Right ventricle myocardium superior (tissue), 1 donor: ENCODE measurements around the gene DGKE. TPM values are rescaled to one million over a fixed set of nuclear protein-coding genes. Genes with fewer than 3 reads are reported as not detected.

Experiments
- ATAC-seq: fragments of 200-7000 bp; cut with Tn5 transposase; one replicate; pipeline ENCODE4 v1.9.1; 2020; ENCODE audit warnings: mild to moderate bottlenecking; ENCODE audit not compliant: poor library complexity
- DNase-seq: peaks from one replicate; pipeline ENCODE4 v3.0.0-alpha.2; 2020
- intact Hi-C: fragments of 100-400 bp; cut with DNase I; formaldehyde crosslinking; loops from one replicate; pipeline ENCODE4 v1.11.2; 2022
- total RNA-seq: library from RNA; stranded (reverse); fragmentation: NEBNext Ultra II Directional; extraction: Animal tissue kit (Norgen Biotek cat#: 25700); gene quantifications from one replicate; pipeline ENCODE4 v1.2.1, GENCODE V29; 2021
- donor health status: DM: no; HTN: yes; CAD: no; lungs with severe emphysema.

Gene DGKE
- total RNA-seq, 1 donor from 2014 or later: 3.0 TPM

DNA sequence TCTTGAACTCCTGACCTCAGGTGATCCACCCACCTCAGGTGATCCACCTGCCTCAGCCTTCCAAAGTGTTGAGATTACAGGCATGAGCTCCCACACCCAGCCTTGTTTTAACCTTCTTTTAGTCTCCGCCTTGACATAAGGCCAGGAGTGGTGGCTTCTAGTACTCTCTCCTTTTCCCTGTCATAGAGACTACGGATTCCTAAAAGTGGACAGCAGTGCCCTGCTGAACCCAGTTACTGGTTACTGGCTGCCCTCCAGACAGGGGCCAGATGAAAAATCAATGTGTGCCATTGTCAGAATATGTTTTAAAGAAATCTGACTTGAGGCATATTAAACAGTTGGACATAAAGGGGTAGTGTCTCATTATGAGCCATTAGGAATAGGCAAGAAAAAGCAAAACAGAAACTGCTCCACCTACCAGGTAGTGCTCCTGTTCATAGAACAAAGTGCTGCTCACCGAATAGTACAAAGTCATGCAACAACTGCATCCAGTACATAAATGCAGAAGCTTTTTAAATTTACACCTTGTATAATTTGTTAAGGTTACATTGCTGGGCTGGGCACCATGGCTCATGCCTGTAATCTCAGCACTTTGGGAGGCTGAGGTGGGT, 47.8 kb downstream of the DGKE start:
- ATAC-seq (no peak), DNase-seq (no peak)
- intact Hi-C loops: no loop called here

DNA sequence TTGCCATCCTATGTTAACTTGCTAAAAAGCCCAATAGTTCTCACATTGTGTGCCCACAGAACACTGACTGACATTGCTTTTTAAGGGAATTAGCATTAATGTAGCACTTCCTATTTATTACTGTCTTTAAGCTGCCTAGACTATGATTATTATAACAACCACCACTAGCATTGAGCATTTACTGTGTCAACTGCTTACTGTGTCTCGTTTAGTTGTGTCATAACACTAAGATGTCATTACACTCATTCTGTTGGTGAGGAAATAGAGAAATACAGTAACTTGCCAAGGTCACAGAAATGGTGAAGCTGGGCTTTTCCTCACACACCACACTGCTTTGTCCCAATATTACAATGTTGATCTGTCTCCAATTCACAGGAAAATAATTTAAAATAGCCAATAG, 49.7 kb downstream of the DGKE start:
- intact Hi-C loops: no loop called here
- DNase-seq: no peak
- ATAC-seq: no peak

DNA sequence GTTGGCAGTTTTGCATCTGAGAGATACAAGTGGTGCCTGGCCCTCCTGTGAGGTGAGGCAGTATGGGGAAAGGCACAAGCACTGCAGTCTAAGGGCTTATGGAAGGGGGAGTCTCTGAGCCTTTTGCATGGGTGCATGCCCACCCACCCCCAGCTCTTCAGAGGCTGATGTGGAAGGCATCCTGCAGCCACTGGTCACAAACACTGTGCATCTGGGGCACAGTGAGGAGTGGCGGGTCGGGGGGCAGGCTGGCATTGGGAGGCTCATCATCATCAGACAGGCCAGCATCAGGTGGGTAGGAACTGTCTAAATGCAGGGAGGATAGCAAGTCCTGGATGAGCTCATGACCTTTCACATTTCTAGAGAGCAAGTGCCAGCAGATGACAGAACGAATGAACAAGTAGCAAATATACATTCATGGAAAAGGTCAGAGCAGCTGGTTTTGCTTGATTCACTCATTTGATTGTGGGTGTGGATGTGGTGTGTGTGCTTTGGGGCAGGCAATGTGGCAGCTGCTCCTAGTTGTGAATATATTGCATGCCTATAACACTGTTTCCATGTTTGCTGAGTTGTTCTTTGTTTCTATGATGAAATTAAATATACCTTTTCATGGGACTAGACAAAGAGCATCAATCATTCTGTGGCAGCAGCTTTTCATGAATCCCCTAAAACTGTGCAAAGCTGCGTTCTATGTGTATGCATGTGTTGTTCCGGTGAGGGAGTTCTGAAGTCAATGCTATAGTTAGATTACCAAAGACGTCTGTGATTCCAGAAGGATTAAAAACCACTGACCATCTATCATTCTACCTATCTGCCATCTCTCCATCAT, 50.7 kb downstream of the DGKE start:
- no peak for DNase-seq
- intact Hi-C loops: no loop called here
- ATAC-seq: no peak

DNA sequence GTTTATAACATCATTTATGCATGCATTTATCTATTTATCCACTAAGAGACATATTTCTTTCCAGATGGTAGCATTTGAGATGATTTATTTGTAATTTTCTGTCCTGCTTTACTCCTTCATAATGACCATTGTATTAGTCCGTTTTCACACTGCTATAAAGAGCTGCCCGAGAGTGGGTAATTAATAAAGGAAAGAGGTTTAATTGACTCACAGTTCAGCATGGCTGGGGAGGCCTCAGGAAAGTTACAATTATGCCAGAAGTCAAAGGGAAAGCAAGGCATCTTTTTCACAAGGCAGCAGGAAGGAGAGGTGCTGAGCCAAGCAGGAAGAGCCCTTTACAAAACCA, 51.3 kb downstream of the DGKE start:
- no peak for ATAC-seq
- DNase-seq: no peak
- intact Hi-C loops: no loop called here

DNA sequence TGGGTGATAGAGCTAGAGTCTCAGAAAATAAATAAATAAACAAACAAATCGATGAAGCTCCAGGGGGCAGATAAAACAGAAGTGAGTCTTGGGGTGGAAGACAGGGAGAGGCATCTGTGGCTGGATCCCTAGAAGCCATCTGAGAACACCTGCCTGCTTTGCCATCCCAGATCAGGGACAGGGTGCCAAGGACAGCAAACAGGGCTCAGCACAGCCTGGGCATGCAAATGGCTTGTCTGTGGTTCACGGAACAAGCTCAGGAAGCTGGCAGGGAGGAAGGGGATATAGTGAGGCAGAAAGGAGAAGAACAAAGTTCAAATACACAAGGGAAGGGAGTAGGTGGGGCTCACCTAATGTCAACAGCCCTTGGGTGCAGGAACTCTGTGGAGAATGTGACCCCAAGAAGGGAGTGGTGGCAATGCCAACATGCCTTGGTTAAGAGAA, 52.4 kb downstream of the DGKE start:
- intact Hi-C loops: no loop called here
- DNase-seq: no peak
- ATAC-seq: no peak

DNA sequence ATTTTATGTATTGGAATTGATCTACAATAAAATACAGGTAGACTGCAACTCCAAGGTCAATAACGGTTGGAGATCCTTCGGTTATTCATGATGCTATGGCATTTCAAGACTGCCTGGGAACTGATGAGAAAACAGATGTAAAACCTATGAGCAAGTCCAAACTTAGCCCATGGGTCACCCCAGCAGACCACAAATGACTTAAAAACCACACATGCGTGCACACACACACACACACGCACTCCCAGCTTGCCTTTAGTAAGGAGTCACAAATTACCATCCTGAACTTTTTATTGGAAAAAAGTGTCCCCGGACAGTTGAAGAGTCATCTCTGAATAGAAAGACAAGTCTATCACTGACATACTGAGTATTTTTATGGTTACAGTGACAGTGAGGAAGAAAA, 53.2 kb downstream of the DGKE start:
- ATAC-seq (no peak), DNase-seq (no peak)
- intact Hi-C loops: no loop called here

DNA sequence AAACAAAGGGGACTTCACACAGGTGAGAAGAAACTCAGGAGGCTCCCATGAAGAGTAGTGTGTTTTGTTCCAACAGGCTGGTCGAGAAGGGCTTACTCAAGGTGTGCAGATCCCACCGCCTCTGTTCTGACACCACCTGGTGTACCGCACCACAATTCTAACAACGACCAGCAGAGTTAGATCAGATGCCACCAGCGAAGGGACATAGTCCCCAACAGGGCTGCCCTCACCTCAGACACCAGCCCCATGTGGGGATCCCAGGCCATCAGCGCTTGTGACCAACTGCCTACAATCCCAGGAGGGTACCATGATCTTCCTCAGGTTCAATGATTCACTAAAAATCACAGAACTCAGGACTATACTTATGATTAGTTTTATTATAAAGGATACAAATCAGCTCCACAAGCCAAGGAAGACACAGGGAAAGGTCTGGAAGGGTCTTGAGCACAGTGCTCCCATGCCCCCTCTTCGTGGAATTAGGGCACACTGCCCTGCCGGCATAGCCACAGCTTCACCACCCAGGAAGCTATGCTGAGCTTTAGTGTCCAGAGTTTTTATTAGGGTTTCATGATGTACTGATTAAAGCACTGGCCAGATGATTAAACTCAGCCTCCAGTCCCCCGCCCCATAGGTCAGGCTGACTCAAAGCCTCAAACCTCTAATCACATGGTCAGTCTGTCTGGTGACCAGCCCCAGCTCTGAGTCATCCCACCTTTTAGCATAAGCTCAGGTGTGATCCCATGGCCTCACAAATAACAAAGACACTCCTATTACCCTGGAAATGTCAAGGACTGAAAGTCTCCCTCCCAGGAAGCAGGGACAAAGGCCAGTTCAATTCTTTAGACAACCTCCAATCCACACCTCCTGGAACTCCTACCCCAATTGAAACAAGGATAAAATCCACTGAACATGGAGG, 53.9 kb downstream of the DGKE start:
- ATAC-seq (no peak), DNase-seq (no peak)
- intact Hi-C loops: no loop called here

DNA sequence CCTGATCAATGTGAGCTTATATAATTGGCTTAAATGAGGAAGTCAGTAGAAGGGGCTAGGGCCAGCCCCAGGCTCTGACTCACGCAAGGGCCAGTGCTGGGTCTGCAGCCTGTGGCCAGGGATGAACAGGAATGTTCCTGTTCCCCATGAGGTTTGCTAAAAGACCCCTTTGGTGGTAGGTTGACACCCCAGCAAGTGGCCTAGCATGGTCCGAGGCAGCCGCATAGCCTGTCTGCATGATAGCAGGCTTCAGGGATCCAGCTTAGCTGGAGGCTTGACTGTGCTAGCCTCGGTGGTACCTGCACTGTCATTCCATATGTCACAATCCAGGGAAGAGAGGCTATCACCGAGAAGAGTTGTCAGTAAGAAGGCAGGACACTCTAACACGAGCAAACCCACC, 56.4 kb downstream of the DGKE start:
- intact Hi-C loops: no loop called here
- no peak for DNase-seq
- no peak for ATAC-seq

DNA sequence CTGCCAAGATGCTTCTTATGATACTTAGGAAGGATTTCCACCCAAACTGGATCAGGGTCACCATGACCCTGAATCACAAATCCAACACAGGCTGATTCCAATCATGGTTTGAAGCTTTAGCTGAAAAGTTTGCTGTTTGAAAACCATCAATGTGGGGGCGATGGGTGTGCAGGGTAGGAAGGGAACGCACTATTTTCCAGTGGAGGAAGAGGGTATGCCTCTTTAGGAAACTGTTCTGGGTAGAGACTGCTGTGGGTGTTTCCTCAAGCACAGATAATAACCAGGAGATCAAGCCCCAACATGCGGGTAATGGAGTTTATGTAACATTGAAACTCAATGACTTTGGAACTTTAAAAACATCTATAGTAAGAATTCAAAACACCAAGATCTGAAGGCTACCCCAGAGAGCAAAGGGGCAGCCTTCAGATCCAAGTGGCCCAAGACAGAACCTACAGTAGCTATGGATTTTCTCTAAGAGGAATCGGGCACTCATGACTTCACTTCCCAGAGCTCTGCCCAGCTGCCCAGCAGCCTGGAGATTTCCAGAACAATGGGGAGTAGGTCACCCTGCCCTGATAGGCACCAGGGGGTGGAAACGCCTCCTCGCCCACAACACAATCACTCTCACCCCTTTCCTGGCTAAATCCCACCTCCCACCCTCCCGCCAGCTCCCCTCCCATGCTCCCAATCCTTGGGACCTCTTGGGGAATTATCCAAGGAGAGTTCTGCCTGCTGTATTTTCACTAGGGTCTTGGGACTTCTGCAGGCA, 57.1 kb downstream of the DGKE start:
- no peak for DNase-seq
- intact Hi-C loops: no loop called here
- ATAC-seq: no peak

DNA sequence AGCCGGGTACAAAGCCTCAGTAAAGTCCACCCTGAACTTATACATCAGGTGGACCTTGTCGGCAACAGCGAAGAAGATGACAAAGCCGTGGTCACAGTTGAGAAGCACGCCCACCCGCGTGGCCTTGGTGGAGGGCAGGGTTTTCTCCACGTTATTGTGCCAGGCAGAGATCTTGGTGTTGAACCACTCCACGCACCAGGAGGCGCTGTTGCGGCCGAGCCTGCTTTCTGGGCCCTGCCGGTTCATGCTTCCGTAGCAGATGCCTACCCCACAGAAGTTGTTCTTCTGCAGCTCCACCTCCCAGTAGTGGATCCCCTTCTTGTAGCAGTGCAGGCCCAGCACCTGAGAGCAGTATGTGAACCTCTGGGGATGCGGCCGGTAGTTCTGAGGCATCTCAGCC, 57.8 kb downstream of the DGKE start:
- peak; percentile 66 for DNase-seq
- intact Hi-C loops: no loop called here
- ATAC-seq: no peak

DNA sequence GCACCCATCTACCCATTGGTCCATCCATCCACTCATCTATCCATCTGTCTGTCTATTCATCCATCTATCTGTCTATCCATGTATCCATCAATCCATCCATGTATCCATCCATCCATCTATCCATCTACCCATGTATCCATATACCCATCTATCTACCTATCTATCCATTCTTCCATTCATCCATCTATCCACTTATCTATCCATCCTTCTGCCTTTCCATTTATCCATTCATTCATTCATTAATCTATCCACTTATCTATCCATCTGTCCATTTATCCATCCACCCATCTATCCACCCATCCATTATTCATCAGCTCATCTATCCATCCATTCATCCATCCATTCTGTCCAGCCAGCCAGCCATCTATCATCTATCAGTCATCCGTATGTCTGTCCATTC, 58.4 kb downstream of the DGKE start:
- ATAC-seq: no peak
- no peak for DNase-seq
- intact Hi-C loops: no loop called here

DNA sequence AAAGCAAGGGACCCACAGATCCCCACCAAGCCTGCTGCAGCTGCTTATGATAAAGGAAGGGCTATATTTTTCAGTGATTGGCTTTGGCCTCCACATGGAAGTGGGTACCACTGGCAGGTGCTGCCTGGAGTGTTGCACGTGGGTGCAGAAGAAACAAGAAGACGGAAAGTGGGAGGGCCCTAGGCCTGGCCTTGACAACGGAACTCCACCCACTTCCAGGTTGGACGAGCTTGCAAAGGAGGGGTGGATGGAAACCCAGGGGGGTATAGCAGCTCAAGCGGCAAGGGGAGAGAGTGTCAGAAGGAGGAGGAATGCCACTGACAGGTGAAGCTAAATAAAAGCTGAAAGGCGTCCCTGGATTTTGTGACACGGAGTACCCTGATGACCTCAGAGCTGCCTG, 59.6 kb downstream of the DGKE start:
- DNase-seq (no peak), ATAC-seq (no peak)
- intact Hi-C loops: no loop called here

DNA sequence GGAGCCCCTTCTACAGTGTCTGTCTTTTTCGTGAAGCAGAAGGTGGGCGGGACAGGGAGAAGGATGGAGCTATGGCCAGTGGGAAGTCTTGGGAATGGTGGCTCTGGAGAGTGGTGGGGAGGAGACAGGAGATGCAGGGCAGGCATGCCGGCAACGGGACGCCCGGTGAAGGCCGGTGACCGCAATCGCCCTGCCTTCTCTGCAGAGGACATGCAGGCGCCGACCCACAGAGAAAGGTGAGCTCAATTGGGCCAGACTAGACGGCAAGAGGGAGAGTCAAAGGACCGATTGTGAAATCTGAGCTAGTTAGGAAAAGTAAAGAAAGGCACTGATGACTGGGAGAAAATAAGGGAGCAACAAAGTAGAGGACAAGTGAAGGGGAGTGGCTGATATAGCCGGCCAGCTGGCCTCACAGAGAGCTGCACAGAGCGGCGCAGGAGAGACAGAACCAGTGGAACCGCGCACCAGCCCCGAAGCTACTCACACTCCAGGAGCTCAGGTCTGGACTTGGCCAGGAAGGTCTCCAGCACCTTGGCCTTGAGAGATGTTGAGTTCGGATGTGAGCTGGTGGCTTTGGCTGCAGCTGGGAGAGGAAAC, 61.0 kb downstream of the DGKE start:
- intact Hi-C loops: no loop called here
- ATAC-seq (no peak), DNase-seq (no peak)

DNA sequence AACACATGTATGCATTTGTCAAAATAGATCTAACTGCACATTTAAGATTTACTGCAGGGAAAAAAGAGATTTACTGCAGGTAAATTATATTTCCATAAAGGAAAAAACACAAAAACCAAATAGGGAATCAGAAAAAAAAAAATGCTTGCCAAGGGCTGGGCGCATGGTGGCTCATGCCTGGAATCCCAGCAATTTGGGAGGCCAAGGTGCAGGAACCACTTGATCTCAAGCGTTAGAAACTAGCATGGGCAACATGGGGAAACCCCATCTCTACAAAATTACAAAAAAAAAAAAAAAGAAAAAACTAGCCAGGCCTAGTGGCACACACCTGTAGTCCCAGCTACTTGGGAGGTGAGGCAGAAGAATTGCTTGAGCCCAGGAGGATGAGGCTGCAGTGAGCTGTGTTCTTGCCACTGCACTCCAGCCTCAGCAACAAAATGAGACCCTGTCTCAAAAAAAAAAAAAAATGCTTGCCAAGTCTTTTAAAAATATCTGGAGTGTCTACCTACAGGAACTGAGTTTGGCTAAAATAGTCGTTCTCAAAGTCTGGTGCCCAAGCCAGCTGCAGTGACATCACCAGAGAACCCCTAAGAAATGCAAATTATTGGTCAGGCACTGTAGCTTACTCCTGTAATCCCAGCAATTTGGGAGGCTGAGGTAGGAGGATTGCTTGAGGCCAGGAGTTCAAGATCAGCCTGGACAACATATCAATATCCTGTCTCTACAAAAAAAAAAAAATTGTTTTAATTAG, 62.4 kb downstream of the DGKE start:
- ATAC-seq (no peak), DNase-seq (no peak)
- intact Hi-C loops: no loop called here

DNA sequence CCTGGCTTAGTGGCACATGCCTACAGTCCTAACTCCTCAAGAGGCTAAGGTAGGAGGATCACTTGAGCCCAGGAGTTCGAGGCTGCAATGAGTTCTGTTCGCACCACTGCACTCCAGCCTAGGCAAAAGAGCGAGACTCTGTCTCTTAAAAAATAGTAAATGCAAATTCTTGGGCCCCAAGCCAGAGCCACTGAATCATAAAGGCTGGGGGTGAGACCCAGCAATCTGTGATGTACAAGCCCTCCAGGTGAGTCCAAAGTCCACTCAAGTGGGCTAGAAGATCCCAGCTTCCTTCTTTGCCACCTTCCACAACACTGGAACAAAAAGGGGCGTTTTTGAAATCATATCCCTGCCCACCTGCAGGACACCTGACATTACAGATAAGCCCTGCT, 63.0 kb downstream of the DGKE start:
- ATAC-seq (no peak), DNase-seq (no peak)
- intact Hi-C loops: no loop called here

DNA sequence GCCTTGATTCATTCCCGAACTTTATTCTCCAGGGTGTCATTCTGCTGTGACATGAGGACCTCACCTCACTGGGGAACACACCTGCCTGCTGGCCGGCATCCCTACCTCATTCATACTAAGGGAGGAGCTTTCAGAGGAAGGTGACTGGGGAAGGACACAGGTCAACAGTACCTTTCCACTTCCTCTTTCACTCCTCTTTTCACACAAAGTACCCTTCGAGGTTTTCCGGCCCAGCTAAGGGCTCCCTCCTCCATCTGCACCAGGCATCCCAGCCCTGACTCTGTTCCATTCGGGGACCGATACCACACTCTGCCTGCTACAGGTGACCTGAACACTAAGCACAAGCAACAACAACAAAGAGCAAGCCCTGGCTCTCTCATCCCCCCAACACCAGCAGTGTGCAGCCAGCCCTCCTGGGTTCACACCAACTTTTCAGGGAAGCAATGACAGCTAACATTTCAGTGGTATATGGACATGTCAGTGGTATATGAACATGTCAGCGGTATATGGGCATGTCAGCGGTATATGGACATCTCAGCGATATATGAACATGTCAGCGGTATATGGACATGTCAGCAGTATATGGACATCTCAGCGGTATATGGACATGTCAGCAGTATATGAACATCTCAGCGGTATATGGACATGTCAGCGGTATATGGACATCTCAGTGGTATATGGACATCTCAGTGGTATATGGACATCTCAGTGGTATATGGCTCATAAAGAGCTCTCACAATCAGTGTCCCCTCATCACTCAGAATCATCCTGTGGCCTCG, 63.9 kb downstream of the DGKE start:
- ATAC-seq (no peak), DNase-seq (no peak)
- intact Hi-C loops: no loop called here

DNA sequence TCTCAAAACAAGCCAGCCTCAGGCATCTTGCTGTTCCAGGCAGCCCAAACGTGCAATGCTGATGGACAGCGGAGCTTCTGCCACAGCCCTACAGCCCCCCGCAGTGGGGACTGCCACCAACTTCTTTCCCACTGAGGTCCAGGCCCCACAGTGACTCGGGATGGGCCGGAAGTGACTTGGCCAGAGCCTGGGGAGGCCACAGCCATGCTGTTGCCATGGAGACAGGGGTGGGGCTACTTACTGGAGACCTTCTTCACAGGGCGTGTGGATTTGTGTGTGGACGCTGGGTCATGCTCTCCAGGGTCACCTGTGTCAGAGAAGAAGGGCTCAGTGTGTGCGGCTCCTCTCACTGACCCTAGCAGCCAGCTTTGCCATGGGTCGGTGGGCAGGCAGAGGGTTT, 64.9 kb downstream of the DGKE start:
- intact Hi-C loops: no loop called here
- ATAC-seq (no peak), DNase-seq (no peak)
